ENCODE measurements around the gene MPC2.

- TF ChIP-seq SUZ12 (IDR thresholded peaks at IDR 0.05; ENCODE audit: extremely low read depth, insufficient read depth, insufficient read length) (no peak), YY1 (IDR thresholded peaks at IDR 0.05; ENCODE audit: insufficient read depth, insufficient read length) (no peak)
Measured at GRCh38 chr1:167879508-167879907, 57.4 kb downstream of the MPC2 start.
